Breast epithelium (tissue), 4 donors: ENCODE data around the gene CDH4. TPM values are rescaled to one million over a fixed set of nuclear protein-coding genes. Genes with fewer than 3 reads are reported as not detected.

Experiments used
- DNase-seq, 2 donors: peaks; one replicate each; pipeline ENCODE4 v3.0.0-alpha.2; 2019; ENCODE audit warnings: low spot score in 2 of 2
- H3K27ac ChIP-seq, 2 donors: fragments of 200-600 bp; sonication (generic) in 1 of 2; one replicate each; pipeline ENCODE4 v1.5.1; 2016 to 2019; ENCODE audit warnings: mild to moderate bottlenecking in 1 of 2
- H3K27me3 ChIP-seq, 2 donors: fragments of 200-600 bp; sonication (generic) in 1 of 2; one replicate each; pipeline versions ENCODE4 v1.5.1 to v1.6.0; 2017 to 2019; ENCODE audit warnings: control low read depth in 1 of 2, mild to moderate bottlenecking in 1 of 2
- H3K36me3 ChIP-seq: fragments of 200-600 bp; one replicate; pipeline ENCODE4 v1.5.1; 2019
- H3K4me1 ChIP-seq, 2 donors: fragments of 200-600 bp; sonication (generic); one replicate each; pipeline ENCODE4 v1.5.1; 2016 to 2019; ENCODE audit warnings: control low read depth in 1 of 2
- H3K4me3 ChIP-seq, 3 donors: fragments of 200-600 bp; sonication (generic); 1 replicate in 2 of 3; 2 replicates in 1 of 3; pipeline ENCODE4 v1.5.1; 2016 to 2019; ENCODE audit warnings: mild to moderate bottlenecking in 3 of 3, moderate library complexity in 2 of 3
- H3K9me3 ChIP-seq, 2 donors: fragments of 200-600 bp; sonication (generic) in 1 of 2; one replicate each; pipeline ENCODE4 v1.5.1; 2016 to 2019; ENCODE audit warnings: control low read depth in 1 of 2
- CTCF ChIP-seq, 3 donors: fragments of 450-650 bp; IDR thresholded peaks; one replicate each; pipeline ENCODE4 v1.5.1; 2016 to 2017; ENCODE audit warnings: antibody characterized with exemption in 3 of 3, mild to moderate bottlenecking in 3 of 3, moderate library complexity in 3 of 3
- POLR2A ChIP-seq: fragments of 450-650 bp; IDR thresholded peaks from one replicate; pipeline ENCODE4 v1.6.1; 2016; ENCODE audit warnings: antibody characterized with exemption, mild to moderate bottlenecking, moderate library complexity
- POLR2AphosphoS5 ChIP-seq, 3 donors: sonication (generic); formaldehyde crosslinking; IDR thresholded peaks; one replicate each; pipeline ENCODE4 v1.6.1; 2017; ENCODE audit warnings: antibody characterized with exemption in 3 of 3
- intact Hi-C: fragments of 100-400 bp; cut with DNase I; formaldehyde crosslinking; loops from one replicate; pipeline ENCODE4 v1.15.1; 2023; ENCODE audit warnings: low total_unique reads
- total RNA-seq, 3 donors: library from RNA; depleted of rRNA; stranded (reverse); fragments of >200 nt; gene quantifications; one replicate each; pipeline ENCODE4 v1.1.0, GENCODE V29; 2016

CDH4 gene
- total RNA-seq, 3 donors from 2014 or later, result under 0.01 TPM; not detected in 2

DNA sequence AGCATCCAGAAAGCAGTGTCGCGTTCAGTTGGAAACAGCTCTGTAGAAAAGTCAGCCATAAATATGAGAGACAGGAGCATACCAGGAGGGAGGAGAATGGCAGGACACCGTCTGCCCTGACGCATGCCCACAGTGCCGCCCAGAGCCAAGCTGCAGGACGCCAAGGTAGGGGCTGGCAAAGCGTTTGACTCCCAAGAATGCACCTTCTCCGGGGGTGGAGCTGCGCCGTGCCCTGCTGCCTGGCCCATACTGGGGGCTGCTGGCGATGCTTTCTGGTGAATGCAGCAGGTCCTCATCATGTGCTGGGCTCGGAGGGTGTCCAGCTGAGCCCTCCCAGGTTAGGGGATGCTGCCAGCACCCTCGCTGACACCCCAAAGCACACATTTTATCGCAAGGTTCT, 349.8 kb downstream of the CDH4 start:
- H3K36me3 ChIP-seq, result no peaks in the 10 kb centered on the region
- no peak overlapping the region for H3K27ac ChIP-seq
- intact Hi-C loops, result no loop called here
- TF ChIP-seq CTCF (IDR thresholded peaks at IDR 0.05) (no peak), POLR2AphosphoS5 (IDR thresholded peaks at IDR 0.05) (no peak), POLR2A (no peak)
- no peak overlapping the region for H3K4me3 ChIP-seq
- no peak for DNase-seq
- H3K27me3 ChIP-seq, result peaks cover 0 to 6% of the 10 kb centered on the region in 2 donors
- peaks cover 16 to 17% of the 10 kb centered on the region in 2 donors for H3K9me3 ChIP-seq
- no peaks in the 10 kb centered on the region for H3K4me1 ChIP-seq

GRCh38 chr20:61603715-61604114, 351.7 kb downstream of the CDH4 start:
- Histone ChIP-seq H3K9me3 (peaks cover 3 to 10% of the 10 kb centered on the region in 2 donors), H3K4me1 (no peaks in the 10 kb centered on the region), H3K27ac (no peak overlapping the region), H3K36me3 (no peaks in the 10 kb centered on the region), H3K4me3 (no peak overlapping the region), H3K27me3 (no peaks in the 10 kb centered on the region)
- DNase-seq, result no peak
- intact Hi-C loops, result no loop called here
- no peak for TF ChIP-seq CTCF (IDR thresholded peaks at IDR 0.05)
- no peak for TF ChIP-seq POLR2AphosphoS5 (IDR thresholded peaks at IDR 0.05)
- no peak for TF ChIP-seq POLR2A

DNA sequence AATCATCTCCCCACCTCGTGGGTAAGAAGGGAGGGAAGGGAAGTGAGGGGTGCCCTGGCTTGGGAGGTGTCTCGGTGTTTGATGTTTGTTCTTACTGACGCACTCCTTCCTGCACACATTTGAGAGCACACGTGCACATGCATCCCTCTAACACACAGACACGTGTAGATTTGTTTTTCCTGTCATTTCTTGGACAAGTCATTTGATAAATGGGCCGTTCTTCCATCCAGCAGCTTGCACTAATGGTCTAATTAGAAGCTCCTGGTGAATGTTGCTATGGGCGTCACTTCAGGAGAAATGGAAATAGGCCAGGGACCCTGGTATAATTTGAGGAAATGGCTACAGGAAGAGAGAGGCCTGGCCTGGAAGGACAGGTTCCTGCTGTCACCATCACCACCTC, 352.5 kb downstream of the CDH4 start:
- Histone ChIP-seq H3K27ac (no peak overlapping the region), H3K4me3 (no peak overlapping the region), H3K9me3 (peaks cover 3 to 10% of the 10 kb centered on the region in 2 donors), H3K4me1 (no peaks in the 10 kb centered on the region), H3K36me3 (no peaks in the 10 kb centered on the region), H3K27me3 (no peaks in the 10 kb centered on the region)
- no peak for TF ChIP-seq CTCF (IDR thresholded peaks at IDR 0.05)
- no peak for TF ChIP-seq POLR2A
- TF ChIP-seq POLR2AphosphoS5 (IDR thresholded peaks at IDR 0.05), result no peak
- no peak for DNase-seq
- intact Hi-C loops, result no loop called here

DNA sequence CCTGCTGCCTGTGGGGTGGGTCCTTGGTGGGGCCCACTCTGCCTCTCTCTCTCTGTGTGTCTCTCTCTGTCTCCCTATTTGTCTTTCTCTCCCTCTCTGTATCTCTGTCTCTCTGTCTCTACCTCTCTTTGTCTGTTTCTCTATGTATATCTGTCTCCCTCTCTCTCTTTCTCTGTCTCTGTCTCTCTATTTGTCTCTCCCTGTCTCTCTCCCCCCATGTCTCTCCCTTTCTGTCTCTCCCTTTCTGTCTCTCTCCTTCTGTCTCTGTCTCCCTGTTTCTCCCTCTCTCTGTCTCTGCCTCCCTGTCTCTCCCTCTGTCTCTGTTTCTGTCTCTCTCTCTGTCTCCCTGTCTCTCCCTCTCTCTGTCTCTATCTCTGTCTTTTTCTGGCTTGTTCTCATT, 353.2 kb downstream of the CDH4 start:
- no peaks in the 10 kb centered on the region for H3K36me3 ChIP-seq
- TF ChIP-seq POLR2AphosphoS5 (IDR thresholded peaks at IDR 0.05) (no peak), CTCF (IDR thresholded peaks at IDR 0.05) (no peak), POLR2A (no peak)
- H3K4me1 ChIP-seq, result no peaks in the 10 kb centered on the region
- no peak for DNase-seq
- H3K9me3 ChIP-seq, result peaks cover 3 to 10% of the 10 kb centered on the region in 2 donors
- intact Hi-C loops, result no loop called here
- H3K27ac ChIP-seq, result no peak overlapping the region
- H3K4me3 ChIP-seq, result no peak overlapping the region
- H3K27me3 ChIP-seq, result no peaks in the 10 kb centered on the region

- TF ChIP-seq POLR2AphosphoS5 (IDR thresholded peaks at IDR 0.05), result no peak
- TF ChIP-seq CTCF (IDR thresholded peaks at IDR 0.05), result no peak
- no peak for TF ChIP-seq POLR2A
- H3K27me3 ChIP-seq, result no peaks in the 10 kb centered on the region
- no peak overlapping the region for H3K4me3 ChIP-seq
- DNase-seq, result no peak
- intact Hi-C loops, result no loop called here
- H3K9me3 ChIP-seq, result peaks cover 3 to 10% of the 10 kb centered on the region in 2 donors
- H3K27ac ChIP-seq, result no peak overlapping the region
- H3K4me1 ChIP-seq, result no peaks in the 10 kb centered on the region
- no peaks in the 10 kb centered on the region for H3K36me3 ChIP-seq
Observed at GRCh38 chr20:61605862-61606557, 353.9 kb downstream of the CDH4 start.
